B cell (primary cell): ENCODE measurements around the gene ITGB2. TPM values are rescaled to one million over a fixed set of nuclear protein-coding genes. Genes with fewer than 3 reads are reported as not detected.

Experiments used
- ATAC-seq: fragments of 200-7000 bp; cut with Tn5 transposase; one replicate; pipeline ENCODE4 v1.10.0; 2021; ENCODE audit warnings: low read depth, mild to moderate bottlenecking, moderate number of reproducible peaks, moderate library complexity
- CTCF ChIA-PET: fragments of 350-600 bp; sonication (Branson Sonifier 250); formaldehyde crosslinking; loops from one replicate; lab custom pipeline; 2021; ENCODE audit warnings: antibody characterized with exemption, inconsistent platforms; lab: Charles Lee
- POLR2A ChIA-PET: fragments of 350-600 bp; sonication (Branson Sonifier 250); formaldehyde crosslinking; loops from one replicate; lab custom pipeline; 2021; ENCODE audit warnings: antibody characterized with exemption; lab: Charles Lee
- DNase-seq: peaks from one replicate; pipeline ENCODE4 v3.0.0; 2013
- H2AFZ ChIP-seq: 2 replicates; pipeline ENCODE4 v1.6.1; 2012; ENCODE audit warnings: mild to moderate bottlenecking, low read depth, low read length; ENCODE audit not compliant: insufficient read depth, poor library complexity, severe bottlenecking
- H3K27ac ChIP-seq, 2 donors: 1 replicate in 1 of 2; 2 replicates in 1 of 2; pipeline ENCODE4 v1.5.1; 2012 to 2013; ENCODE audit warnings: low read length in 2 of 2, mild to moderate bottlenecking in 2 of 2, moderate library complexity in 1 of 2
- H3K27me3 ChIP-seq, 4 experiments: fragments of 200-600 bp in 1 of 4; sonication (generic) in 1 of 4; replicated peaks in 1 of 4; 1 replicate in 2 of 4; 2 replicates in 2 of 4; pipeline versions ENCODE4 v1.6.1 to v1.7.0; 2013 to 2016; ENCODE audit warnings: low read length in 3 of 4, mild to moderate bottlenecking in 2 of 4, mixed read lengths in 1 of 4, moderate library complexity in 1 of 4; ENCODE audit not compliant: insufficient read depth in 4 of 4, control insufficient read depth in 3 of 4; ENCODE audit errors: control extremely low read depth in 1 of 4
- H3K36me3 ChIP-seq, 2 experiments: replicated peaks in 1 of 2; 1 replicate in 1 of 2; 2 replicates in 1 of 2; pipeline versions ENCODE4 v1.6.1 to v1.7.1; 2013; ENCODE audit warnings: low read length in 1 of 2; ENCODE audit not compliant: insufficient read depth in 2 of 2, control insufficient read depth in 1 of 2; ENCODE audit errors: control extremely low read depth in 1 of 2, extremely low read depth in 1 of 2
- H3K4me1 ChIP-seq, 2 donors: fragments of 200-600 bp in 1 of 2; sonication (generic) in 1 of 2; 1 replicate in 1 of 2; 2 replicates in 1 of 2; pipeline versions ENCODE4 v1.5.1 to v1.6.1; 2013 to 2017; ENCODE audit warnings: low read length in 2 of 2; ENCODE audit not compliant: control insufficient read depth in 2 of 2, insufficient read depth in 2 of 2
- H3K4me2 ChIP-seq: replicated peaks from 2 replicates; pipeline ENCODE3; 2012; ENCODE audit warnings: mild to moderate bottlenecking, low read depth, low read length; ENCODE audit not compliant: poor library complexity, severe bottlenecking
- H3K4me3 ChIP-seq, 5 experiments: fragments of 200-600 bp in 1 of 5; sonication (generic) in 1 of 5; 1 replicate in 3 of 5; 2 replicates in 2 of 5; pipeline versions ENCODE4 v1.5.1 to v1.7.0; 2011 to 2016; ENCODE audit warnings: low read length in 4 of 5, mild to moderate bottlenecking in 4 of 5, low read depth in 2 of 5, control low read depth in 1 of 5, moderate library complexity in 1 of 5; ENCODE audit not compliant: insufficient read depth in 1 of 5; ENCODE audit errors: control extremely low read depth in 1 of 5, extremely low read depth in 1 of 5
- H3K79me2 ChIP-seq: fragments of 200-600 bp; sonication (generic); one replicate; pipeline ENCODE4 v1.6.0; 2016; ENCODE audit warnings: low read length; ENCODE audit not compliant: control insufficient read depth, insufficient read depth
- H3K9ac ChIP-seq: fragments of 200-600 bp; sonication (generic); 2 replicates; pipeline ENCODE4 v1.6.1; 2017; ENCODE audit warnings: mild to moderate bottlenecking, low read length, moderate library complexity
- H3K9me3 ChIP-seq, 3 donors: one replicate each; pipeline versions ENCODE4 v1.6.1 to v1.7.1; 2013; ENCODE audit warnings: low read length in 2 of 3; ENCODE audit not compliant: control insufficient read depth in 2 of 3, insufficient read depth in 1 of 3; ENCODE audit errors: control extremely low read depth in 1 of 3
- H4K20me1 ChIP-seq: 2 replicates; pipeline ENCODE4 v1.6.0; 2012; ENCODE audit warnings: mild to moderate bottlenecking, low read length; ENCODE audit not compliant: insufficient read depth, control insufficient read depth, poor library complexity, severe bottlenecking
- H3K27ac Mint-ChIP-seq: one replicate; pipeline ENCODE4 v1.8.0; 2021; ENCODE audit warnings: mixed read lengths
- H3K27me3 Mint-ChIP-seq: one replicate; pipeline ENCODE4 v1.8.0; 2021; ENCODE audit warnings: mixed read lengths
- H3K4me1 Mint-ChIP-seq: one replicate; pipeline ENCODE4 v1.8.0; 2021; ENCODE audit warnings: mixed read lengths
- H3K4me3 Mint-ChIP-seq: one replicate; pipeline ENCODE4 v1.8.0; 2021; ENCODE audit warnings: mixed read lengths
- H3K9me3 Mint-ChIP-seq: one replicate; pipeline ENCODE4 v1.8.0; 2022; ENCODE audit warnings: mixed read lengths; ENCODE audit not compliant: insufficient read depth
- EZH2 ChIP-seq: IDR thresholded peaks from 2 replicates; pipeline ENCODE4 v1.6.1; 2012; ENCODE audit warnings: borderline replicate concordance, low read depth, mild to moderate bottlenecking, moderate library complexity, low read length; ENCODE audit not compliant: insufficient read depth, poor library complexity, severe bottlenecking
- WGBS: methylation state at CpG from one replicate; pipeline ENCODE4 v1.1.5; 2013; ENCODE audit warnings: missing lambda C conversion rate; ENCODE audit not compliant: insufficient coverage; 5-methylcytosine and 5-hydroxymethylcytosine counted together
- intact Hi-C: fragments of 100-400 bp; cut with micrococcal nuclease; formaldehyde crosslinking; loops from one replicate; pipeline ENCODE4 v1.10.0; 2022
- polyA plus RNA-seq: library from polyadenylated mRNA; depleted of rRNA; stranded (reverse); fragments of >200 nt; gene quantifications from 2 replicates; pipeline ENCODE4 v1.2.3, GENCODE V29; 2012
- total RNA-seq, 2 donors: library from RNA; stranded (reverse); fragments of 120-200 nt in 1 of 2; gene quantifications; 1 replicate in 1 of 2; 2 replicates in 1 of 2; pipeline versions ENCODE4 v1.2.3 to v1.2.4, GENCODE V29; 2013 to 2022
- TF ChIP-seq, protein P1 (sequence below): fragments of 200-600 bp; IDR thresholded peaks from one replicate; pipeline ENCODE4 v1.8.0; 2022; ENCODE audit warnings: antibody characterized with exemption, mild to moderate bottlenecking

Gene ITGB2
- total and polyA plus RNA-seq, 2 donors (not counting 1 experiment from before 2014, with no cell fraction given): 102 to 368 TPM

DNA sequence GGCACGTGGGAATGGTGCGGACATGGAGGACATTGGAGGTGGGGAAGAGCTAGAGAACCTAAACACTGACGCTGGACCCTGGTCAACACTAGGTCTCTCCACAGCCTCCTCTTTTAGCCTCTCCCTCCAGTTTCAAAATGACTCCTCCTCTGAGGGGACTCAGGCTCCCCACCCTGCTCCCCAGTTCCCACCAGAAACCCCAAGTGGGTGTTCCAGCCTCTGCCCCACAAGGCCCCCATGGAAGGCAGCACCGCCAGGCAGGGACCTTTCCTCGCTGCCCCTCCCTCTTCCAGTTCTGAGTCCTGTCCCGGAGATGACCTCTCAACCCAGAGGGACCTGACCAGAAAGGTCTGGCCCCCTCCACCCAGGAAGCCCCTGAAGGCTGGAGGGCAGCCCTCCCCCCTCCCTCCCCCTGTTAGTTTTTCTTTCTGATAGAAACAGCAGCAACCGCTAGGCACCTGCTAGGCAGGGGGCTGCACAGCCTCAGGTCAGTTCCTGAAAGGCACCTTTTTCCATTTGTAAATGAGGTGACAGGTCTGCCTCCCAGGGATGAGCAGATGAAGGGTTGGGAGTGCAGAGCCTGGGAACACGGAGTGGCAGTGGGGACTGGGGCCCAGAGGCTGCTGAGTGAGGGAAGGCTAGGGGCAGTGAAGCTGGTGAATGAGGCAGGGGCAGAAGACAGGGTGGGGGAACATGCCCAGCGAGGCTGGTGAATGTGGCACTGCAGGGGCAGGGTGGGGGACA is 9.3 kb upstream of the ITGB2 start:
- ATAC-seq (no peak), DNase-seq (peak; percentile 28)
- 64% methylated on average over 6 of the region's 9 CpGs for WGBS
- Histone ChIP-seq H3K9me3 (peaks cover 0 to 9% (median 0%) of the 10 kb centered on the region in 3 donors), H3K4me1 (peaks cover 63 to 80% of the 10 kb centered on the region in 2 donors), H4K20me1 (peaks cover 13% of the 10 kb centered on the region), H3K27ac (peak overlapping the region; percentile 74 to 89), H3K27me3 (no peaks in the 10 kb centered on the region), H3K9ac (peak overlapping the region; percentile 78), H3K79me2 (peaks cover 51% of the 10 kb centered on the region), H2AFZ (no peak overlapping the region), H3K4me3 (peak overlapping the region in 3 of 5 experiments; percentile 2 to 13 (median 3)), H3K36me3 (no peaks in the 10 kb centered on the region), H3K4me2 (peak overlapping the region; percentile 98)
- ChIA-PET POLR2A (interaction anchor here (0.7 to 2.2 kb wide), 4 partner anchors 9 to 1579 kb away, joined by 5 to 9 read pairs (median 8); partner anchors contain the start of genes ITGB2 and PTTG1IP), CTCF (interaction anchor here (0.6 to 10.6 kb wide), 6 partner anchors 15 to 207 kb away, joined by 3 to 204 read pairs (median 16); partner anchors contain the start of gene PTTG1IP)
- Mint-ChIP-seq H3K27ac (peak overlapping the region; percentile 90), H3K4me1 (peaks cover 68% of the 10 kb centered on the region), H3K4me3 (peak overlapping the region; percentile 85), H3K27me3 (no peaks in the 10 kb centered on the region), H3K9me3 (peaks cover 2% of the 10 kb centered on the region)
- intact Hi-C loops: loop anchor here (1.0 to 5.0 kb wide), 4 partner anchors 9 to 418 kb away; partner anchors contain the start of gene SUMO3
- TF ChIP-seq, protein P1, sequence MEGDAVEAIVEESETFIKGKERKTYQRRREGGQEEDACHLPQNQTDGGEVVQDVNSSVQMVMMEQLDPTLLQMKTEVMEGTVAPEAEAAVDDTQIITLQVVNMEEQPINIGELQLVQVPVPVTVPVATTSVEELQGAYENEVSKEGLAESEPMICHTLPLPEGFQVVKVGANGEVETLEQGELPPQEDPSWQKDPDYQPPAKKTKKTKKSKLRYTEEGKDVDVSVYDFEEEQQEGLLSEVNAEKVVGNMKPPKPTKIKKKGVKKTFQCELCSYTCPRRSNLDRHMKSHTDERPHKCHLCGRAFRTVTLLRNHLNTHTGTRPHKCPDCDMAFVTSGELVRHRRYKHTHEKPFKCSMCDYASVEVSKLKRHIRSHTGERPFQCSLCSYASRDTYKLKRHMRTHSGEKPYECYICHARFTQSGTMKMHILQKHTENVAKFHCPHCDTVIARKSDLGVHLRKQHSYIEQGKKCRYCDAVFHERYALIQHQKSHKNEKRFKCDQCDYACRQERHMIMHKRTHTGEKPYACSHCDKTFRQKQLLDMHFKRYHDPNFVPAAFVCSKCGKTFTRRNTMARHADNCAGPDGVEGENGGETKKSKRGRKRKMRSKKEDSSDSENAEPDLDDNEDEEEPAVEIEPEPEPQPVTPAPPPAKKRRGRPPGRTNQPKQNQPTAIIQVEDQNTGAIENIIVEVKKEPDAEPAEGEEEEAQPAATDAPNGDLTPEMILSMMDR: no peak
- TF ChIP-seq EZH2: no peak
